IMR-90 (cell line): ENCODE data around the gene IL17B. TPM values are rescaled to one million over a fixed set of nuclear protein-coding genes. Genes with fewer than 3 reads are reported as not detected.

Experiments
- ATAC-seq: fragments of 200-7000 bp; cut with Tn5 transposase; 2 replicates; pipeline ENCODE4 v1.9.1; 2020; ENCODE audit warnings: low read depth, mild to moderate bottlenecking, moderate library complexity
- BruUV-seq: library from RNA; stranded (reverse); fragments of 400-500 nt; replicated peaks from 2 replicates; lab custom pipeline; 2021; lab: Mats Ljungman, UMichigan
- CTCF ChIA-PET: fragments of 300-600 bp; formaldehyde crosslinking; extraction: SDS; loops from one replicate; lab custom pipeline; 2021; ENCODE audit warnings: antibody characterized with exemption; lab: Yijun Ruan, JAX
- POLR2A ChIA-PET: fragments of 300-600 bp; sonication (Branson Sonifier 250); formaldehyde crosslinking; loops from one replicate; lab custom pipeline; 2022; ENCODE audit warnings: antibody characterized with exemption; ENCODE audit not compliant: unreplicated experiment; lab: Charles Lee
- DNase-seq: peaks from one replicate; pipeline ENCODE4 v3.0.0; 2013
- H2AFZ ChIP-seq: replicated peaks from 2 replicates; pipeline ENCODE3; 2013; ENCODE audit warnings: low read length, mild to moderate bottlenecking; ENCODE audit not compliant: poor library complexity
- H2AK5ac ChIP-seq: 2 replicates; pipeline ENCODE4 v1.6.1; 2013; ENCODE audit warnings: low read depth, low read length, inconsistent platforms
- H2AK9ac ChIP-seq: replicated peaks from 2 replicates; pipeline ENCODE3; 2013; ENCODE audit warnings: mild to moderate bottlenecking, low read depth, low read length, moderate library complexity; ENCODE audit not compliant: poor library complexity
- H2BK120ac ChIP-seq: 2 replicates; pipeline ENCODE4 v1.6.1; 2013; ENCODE audit warnings: low read depth, low read length, inconsistent platforms
- H2BK15ac ChIP-seq: 3 replicates; pipeline ENCODE4 v1.6.1; 2013; ENCODE audit warnings: low read depth, low read length, inconsistent platforms
- H2BK20ac ChIP-seq: 2 replicates; pipeline ENCODE4 v1.6.1; 2013; ENCODE audit warnings: low read depth, mild to moderate bottlenecking, inconsistent platforms, low read length, moderate library complexity
- H2BK5ac ChIP-seq: 2 replicates; pipeline ENCODE4 v1.6.1; 2013; ENCODE audit warnings: mild to moderate bottlenecking, low read depth, low read length, inconsistent platforms; ENCODE audit not compliant: poor library complexity, severe bottlenecking
- H3K14ac ChIP-seq: replicated peaks from 2 replicates; pipeline ENCODE4 v1.6.1; 2013; ENCODE audit warnings: low read depth, low read length, inconsistent platforms
- H3K18ac ChIP-seq: 2 replicates; pipeline ENCODE4 v1.6.1; 2013; ENCODE audit warnings: low read depth, low read length, control low read depth
- H3K23ac ChIP-seq: 2 replicates; pipeline ENCODE4 v1.6.1; 2013; ENCODE audit warnings: low read depth, low read length, inconsistent platforms
- H3K27ac ChIP-seq: 2 replicates; pipeline ENCODE4 v1.5.1; 2013; ENCODE audit warnings: mild to moderate bottlenecking, control low read depth, low read length; ENCODE audit not compliant: insufficient read depth
- H3K27me3 ChIP-seq: 2 replicates; pipeline ENCODE4 v1.6.1; 2013; ENCODE audit warnings: low read length; ENCODE audit not compliant: control insufficient read depth, insufficient read depth
- H3K36me3 ChIP-seq: 2 replicates; pipeline ENCODE4 v1.6.1; 2013; ENCODE audit warnings: low read length, mixed read lengths; ENCODE audit not compliant: control insufficient read depth, insufficient read depth
- H3K4ac ChIP-seq: 2 replicates; pipeline ENCODE4 v1.6.1; 2013; ENCODE audit warnings: low read depth, low read length, inconsistent platforms
- H3K4me1 ChIP-seq: 2 replicates; pipeline ENCODE4 v1.6.1; 2013; ENCODE audit warnings: low read length, mixed read lengths; ENCODE audit not compliant: control insufficient read depth, insufficient read depth
- H3K4me2 ChIP-seq: 2 replicates; pipeline ENCODE4 v1.6.1; 2013; ENCODE audit warnings: low read depth, mild to moderate bottlenecking, control low read depth, low read length, moderate library complexity
- H3K4me3 ChIP-seq: 2 replicates; pipeline ENCODE4 v1.5.1; 2013; ENCODE audit warnings: low read depth, mild to moderate bottlenecking, control low read depth, low read length, moderate library complexity; ENCODE audit not compliant: insufficient read depth
- H3K56ac ChIP-seq: 2 replicates; pipeline ENCODE4 v1.6.1; 2013; ENCODE audit warnings: low read length, inconsistent platforms; ENCODE audit not compliant: insufficient read depth; ENCODE audit errors: extremely low read depth
- H3K79me1 ChIP-seq, 2 experiments: 2 replicates each; pipeline ENCODE4 v1.6.1; 2013; ENCODE audit warnings: low read length in 2 of 2, inconsistent platforms in 1 of 2, low read depth in 1 of 2
- H3K9ac ChIP-seq: 2 replicates; pipeline ENCODE4 v1.6.1; 2013; ENCODE audit warnings: low read depth, low read length, control low read depth
- H3K9me1 ChIP-seq: 2 replicates; pipeline ENCODE4 v1.6.1; 2013; ENCODE audit warnings: low read length, inconsistent platforms; ENCODE audit not compliant: insufficient read depth
- H3K9me3 ChIP-seq: 2 replicates; pipeline ENCODE4 v1.6.1; 2013; ENCODE audit warnings: low read length; ENCODE audit not compliant: control insufficient read depth, insufficient read depth
- H4K20me1 ChIP-seq: 2 replicates; pipeline ENCODE4 v1.6.1; 2013; ENCODE audit warnings: low read length, inconsistent platforms; ENCODE audit not compliant: insufficient read depth
- H4K5ac ChIP-seq: 2 replicates; pipeline ENCODE4 v1.6.1; 2013; ENCODE audit warnings: mild to moderate bottlenecking, low read depth, low read length, control low read depth
- H4K8ac ChIP-seq, 2 experiments: 2 replicates each; pipeline ENCODE4 v1.6.1; 2013; ENCODE audit warnings: low read depth in 2 of 2, low read length in 2 of 2, control low read depth in 1 of 2, inconsistent platforms in 1 of 2
- H4K91ac ChIP-seq: 2 replicates; pipeline ENCODE4 v1.6.1; 2013; ENCODE audit warnings: low read depth, low read length, inconsistent platforms; ENCODE audit not compliant: insufficient read depth
- FOS ChIP-seq: fragments of 150-350 bp; IDR thresholded peaks from 2 replicates; pipeline ENCODE4 v1.6.1; 2016; ENCODE audit warnings: low read depth, low read length
- MAZ ChIP-seq: IDR thresholded peaks from 2 replicates; pipeline ENCODE4 v1.6.1; 2012; ENCODE audit warnings: low read depth, mild to moderate bottlenecking, low read length, improper control_type of control experiment, moderate library complexity, borderline replicate concordance
- RCOR1 ChIP-seq: IDR thresholded peaks from 2 replicates; pipeline ENCODE4 v1.6.1; 2012; ENCODE audit warnings: mild to moderate bottlenecking, low read length, improper control_type of control experiment; ENCODE audit not compliant: insufficient replicate concordance
- RFX5 ChIP-seq: IDR thresholded peaks from 2 replicates; pipeline ENCODE4 v1.8.0; 2012; ENCODE audit warnings: low read depth, mild to moderate bottlenecking, low read length, moderate library complexity
- WGBS, 2 experiments: methylation state at CpG; one replicate each; pipeline versions ENCODE4 v1.1.5 to v1.1.7; 2013; ENCODE audit warnings: missing lambda C conversion rate in 2 of 2; ENCODE audit not compliant: insufficient read length in 1 of 2; ENCODE audit errors: extremely low coverage in 2 of 2; 5-methylcytosine and 5-hydroxymethylcytosine counted together
- dilution Hi-C: fragments of 300-500 bp; cut with HindIII; formaldehyde crosslinking; loops from one replicate; pipeline ENCODE4 v1.14.3; 2018; ENCODE audit warnings: low sequenced_read_pairs; ENCODE audit not compliant: unreplicated experiment
- in situ Hi-C: fragments of 300-500 bp; cut with MboI; formaldehyde crosslinking; loops from 3 replicates; pipeline ENCODE4 v1.14.3; 2019; ENCODE audit warnings: low sequenced_read_pairs, inconsistent platforms, mixed read lengths
- intact Hi-C: fragments of 100-400 bp; cut with micrococcal nuclease; formaldehyde crosslinking; loops from 2 replicates; pipeline ENCODE4 v1.10.0; 2022
- polyA plus RNA-seq, 3 experiments: library from polyadenylated mRNA; depleted of rRNA; stranded (reverse); fragments of >200 nt; gene quantifications; 2 replicates each; pipeline ENCODE4 v1.2.3, GENCODE V29; 2012; ENCODE audit warnings: low replicate concordance in 1 of 3
- total RNA-seq: library from RNA; depleted of rRNA; stranded (reverse); fragments of >200 nt; gene quantifications from 2 replicates; pipeline ENCODE4 v1.2.3, GENCODE V29; 2012

Gene IL17B
- total and polyA plus RNA-seq, 2 of the 4 experiments (the other 2 are of a cell fraction), result 0.31 TPM; not detected in 1

GRCh38 chr5:149407323-149408251 lies 28.5 kb upstream of the IL17B start:
- no peak for DNase-seq
- POLR2A ChIA-PET, result interaction anchor here (0.5 to 2.5 kb wide), 10 partner anchors 9 to 1080 kb away, joined by 3 to 42 read pairs (median 3); no protein-coding TSS in a partner anchor
- H3K4me2 ChIP-seq, result peak overlapping the region; percentile 85

More at GRCh38 chr5:149407323-149408251, 28.5 kb upstream of the IL17B start:
- in situ Hi-C loops (no loop called here), dilution Hi-C loops (no loop called here), intact Hi-C loops (loop anchor here (1.0 to 2.0 kb wide), 2 partner anchors 15 to 25 kb away; no protein-coding TSS in a partner anchor)
- Histone ChIP-seq H3K27ac (peak overlapping the region; percentile 89), H4K20me1 (peaks cover 63% of the 10 kb centered on the region), H2AK9ac (peak overlapping the region; percentile 83), H2AK5ac (peak overlapping the region; percentile 99), H3K9ac (peak overlapping the region; percentile 99), H3K18ac (peak overlapping the region; percentile 73), H3K4ac (peak overlapping the region; percentile 97), H3K4me3 (peak overlapping the region; percentile 63), H3K9me1 (peaks cover 12% of the 10 kb centered on the region), H2AFZ (peak overlapping the region; percentile 81), H4K91ac (peak overlapping the region; percentile 98), H3K56ac (peak overlapping the region; percentile 96), H4K5ac (peak overlapping the region; percentile 50), H3K36me3 (peaks cover 40% of the 10 kb centered on the region), H2BK15ac (peak overlapping the region; percentile 94), H3K14ac (peak overlapping the region; percentile 98), H3K79me1 (peaks cover 7 to 52% of the 10 kb centered on the region in 2 experiments; a peak in 3 of 4 replicates), H4K8ac (peak overlapping the region; percentile 94 to 95), H3K4me1 (peaks cover 36% of the 10 kb centered on the region), H3K23ac (peak overlapping the region; percentile 98), H2BK120ac (peak overlapping the region; percentile 76), H2BK20ac (peak overlapping the region; percentile 40), H3K27me3 (no peaks in the 10 kb centered on the region), H2BK5ac (peak overlapping the region; percentile 92), H3K9me3 (no peaks in the 10 kb centered on the region)
- BruUV-seq, result no TSS peak
- TF ChIP-seq MAZ (0 out of 2 replicates have a peak, but pooled peaks have one; percentile 9), FOS (no peak), RCOR1 (no peak), RFX5 (no peak)
- no peak for ATAC-seq
- CTCF ChIA-PET, result interaction anchor here (1.1 to 2.0 kb wide), 4 partner anchors 17 to 40 kb away, joined by 3 to 6 read pairs (median 4); no protein-coding TSS in a partner anchor
- 0% methylated on average over 3 of the region's 11 CpGs; no CpG with 5 or more reads in 1 of the 2 experiments for WGBS, 2 experiments
